Tibial nerve (tissue), 3 donors: ENCODE data around the gene MITF.

Source experiments
- EP300 ChIP-seq, 2 donors: sonication (generic); formaldehyde crosslinking; IDR thresholded peaks; one replicate each; pipeline ENCODE4 v1.6.1; 2017; ENCODE audit warnings: antibody characterized with exemption in 2 of 2, mild to moderate bottlenecking in 1 of 2
- POLR2A ChIP-seq, 2 donors: fragments of 450-650 bp; IDR thresholded peaks; one replicate each; pipeline ENCODE4 v1.6.1; 2017; ENCODE audit warnings: antibody characterized with exemption in 2 of 2, mild to moderate bottlenecking in 2 of 2, moderate library complexity in 2 of 2

- TF ChIP-seq EP300 (IDR thresholded peaks at IDR 0.05) (no peak), POLR2A (IDR thresholded peaks at IDR 0.05) (no peak)
Measured at GRCh38 chr3:69907554-69907953, 168.3 kb downstream of the MITF start.
